Sigmoid colon (tissue), 4 donors: ENCODE results near the gene CTSE.

ENCODE experiments used
- CTCF ChIP-seq, 4 experiments: fragments of 450-650 bp in 3 of 4; fragments of 200-600 bp in 1 of 4; IDR thresholded peaks; one replicate each; pipeline ENCODE4 v1.5.1; 2016 to 2019; ENCODE audit warnings: antibody characterized with exemption in 4 of 4, mild to moderate bottlenecking in 3 of 4, moderate library complexity in 2 of 4
- POLR2AphosphoS5 ChIP-seq, 4 donors: sonication (generic); formaldehyde crosslinking; IDR thresholded peaks; one replicate each; pipeline ENCODE4 v1.6.1; 2017; ENCODE audit warnings: antibody characterized with exemption in 4 of 4

GRCh38 chr1:206011057-206011456 is 12.6 kb downstream of the CTSE start:
- TF ChIP-seq CTCF (IDR thresholded peaks at IDR 0.05): no peak
- no peak for TF ChIP-seq POLR2AphosphoS5 (IDR thresholded peaks at IDR 0.05)
